Mesothelial cell of epicardium (in vitro differentiated cells): ENCODE data around the gene EPM2A. TPM values are rescaled to one million over a fixed set of nuclear protein-coding genes. Genes with fewer than 3 reads are reported as not detected.

Experiments used
- DNase-seq, 2 experiments: peaks; one replicate each; pipeline ENCODE4 v3.0.0; 2021; ENCODE audit warnings: low spot score in 2 of 2; ENCODE audit not compliant: unreplicated experiment in 2 of 2
- H3K27ac Mint-ChIP-seq: 2 replicates; pipeline ENCODE4 v1.8.0; 2021; ENCODE audit warnings: mixed read lengths
- H3K27me3 Mint-ChIP-seq: 2 replicates; pipeline ENCODE4 v1.8.0; 2021; ENCODE audit warnings: low read depth, mixed read lengths
- H3K36me3 Mint-ChIP-seq: 2 replicates; pipeline ENCODE4 v1.8.0; 2021; ENCODE audit warnings: mixed read lengths
- H3K4me1 Mint-ChIP-seq: 2 replicates; pipeline ENCODE4 v1.8.0; 2021; ENCODE audit warnings: mixed read lengths
- H3K4me3 Mint-ChIP-seq: 2 replicates; pipeline ENCODE4 v1.8.0; 2021; ENCODE audit warnings: mild to moderate bottlenecking, moderate library complexity, mixed read lengths
- H3K9me3 Mint-ChIP-seq: 2 replicates; pipeline ENCODE4 v1.8.0; 2021; ENCODE audit warnings: mixed read lengths
- CTCF ChIP-seq: fragments of 200-600 bp; sonication (generic); IDR thresholded peaks from one replicate; pipeline ENCODE4 v1.5.0; 2021; ENCODE audit warnings: antibody characterized with exemption; ENCODE audit not compliant: unreplicated experiment
- total RNA-seq: library from RNA; stranded (reverse); gene quantifications from 3 replicates; pipeline ENCODE4 v1.2.1, GENCODE V29; 2021

The EPM2A gene
- total RNA-seq, 1 donor from 2014 or later: 9.5 TPM

- DNase-seq: no peak
- no peak for TF ChIP-seq CTCF
- peaks cover 22% of the 10 kb centered on the region for H3K4me1 Mint-ChIP-seq
- peaks cover 27% of the 10 kb centered on the region for H3K9me3 Mint-ChIP-seq
- H3K27ac Mint-ChIP-seq: no peak overlapping the region
- H3K36me3 Mint-ChIP-seq: peaks cover 18% of the 10 kb centered on the region
- no peak overlapping the region for H3K4me3 Mint-ChIP-seq
- no peaks in the 10 kb centered on the region for H3K27me3 Mint-ChIP-seq
Observed at GRCh38 chr6:145729887-145730286, 5.4 kb downstream of the EPM2A start.

- peaks cover 17% of the 10 kb centered on the region for H3K4me1 Mint-ChIP-seq
- peaks cover 32% of the 10 kb centered on the region for H3K9me3 Mint-ChIP-seq
- H3K36me3 Mint-ChIP-seq: peaks cover 18% of the 10 kb centered on the region
- H3K27ac Mint-ChIP-seq: no peak overlapping the region
- no peak overlapping the region for H3K4me3 Mint-ChIP-seq
- TF ChIP-seq CTCF: no peak
- DNase-seq: no peak
- no peaks in the 10 kb centered on the region for H3K27me3 Mint-ChIP-seq
Observed at GRCh38 chr6:145728444-145729385, 6.6 kb downstream of the EPM2A start.

- Mint-ChIP-seq H3K36me3 (peaks cover 18% of the 10 kb centered on the region), H3K9me3 (peaks cover 32% of the 10 kb centered on the region), H3K4me3 (no peak overlapping the region), H3K4me1 (peaks cover 16% of the 10 kb centered on the region), H3K27me3 (no peaks in the 10 kb centered on the region), H3K27ac (no peak overlapping the region)
- no peak for DNase-seq
- no peak for TF ChIP-seq CTCF
Observed at GRCh38 chr6:145727817-145728388, 7.4 kb downstream of the EPM2A start.

- no peaks in the 10 kb centered on the region for H3K27me3 Mint-ChIP-seq
- H3K27ac Mint-ChIP-seq: no peak overlapping the region
- H3K4me3 Mint-ChIP-seq: no peak overlapping the region
- peaks cover 37% of the 10 kb centered on the region for H3K9me3 Mint-ChIP-seq
- peaks cover 21% of the 10 kb centered on the region for H3K36me3 Mint-ChIP-seq
- DNase-seq: no peak
- no peaks in the 10 kb centered on the region for H3K4me1 Mint-ChIP-seq
- no peak for TF ChIP-seq CTCF
Observed at GRCh38 chr6:145725570-145725969, 9.8 kb downstream of the EPM2A start.

GRCh38 chr6:145723646-145724045 is 11.7 kb downstream of the EPM2A start:
- Mint-ChIP-seq H3K27ac (no peak overlapping the region), H3K4me1 (no peaks in the 10 kb centered on the region), H3K27me3 (no peaks in the 10 kb centered on the region), H3K4me3 (no peak overlapping the region), H3K9me3 (peaks cover 26% of the 10 kb centered on the region), H3K36me3 (peaks cover 11% of the 10 kb centered on the region)
- DNase-seq: no peak
- TF ChIP-seq CTCF: no peak
